GM12878 (cell line): Measurements from ENCODE around the gene TM7SF2. TPM values are rescaled to one million over a fixed set of nuclear protein-coding genes. Genes with fewer than 3 reads are reported as not detected.
A peak's percentile ranks its signal among the peaks of the same experiment; 100 is the strongest.

Experiments used
- BACH1 ChIP-seq: fragments of 450-650 bp; IDR thresholded peaks from 2 replicates; pipeline ENCODE4 v1.6.1; 2017; ENCODE audit warnings: mild to moderate bottlenecking, borderline replicate concordance
- BCL11A ChIP-seq: IDR thresholded peaks from 2 replicates; pipeline ENCODE4 v1.6.1; 2011; ENCODE audit warnings: low read depth, low read length
- BCLAF1 ChIP-seq: fragments of 450-650 bp; IDR thresholded peaks from 2 replicates; pipeline ENCODE4 v1.6.1; 2017; ENCODE audit warnings: antibody characterized with exemption, mild to moderate bottlenecking, moderate library complexity
- BHLHE40 ChIP-seq, 2 experiments: fragments of 450-650 bp in 1 of 2; IDR thresholded peaks; 2 replicates each; pipeline ENCODE4 v1.6.1; 2011 to 2017; ENCODE audit warnings: low read depth in 2 of 2, borderline replicate concordance in 1 of 2, improper control_type of control experiment in 1 of 2, low read length in 1 of 2, mild to moderate bottlenecking in 1 of 2
- CBX5 ChIP-seq: sonication (generic); IDR thresholded peaks from 2 replicates; pipeline ENCODE4 v1.6.1; 2016; ENCODE audit warnings: low read depth, moderate library complexity, mild to moderate bottlenecking, inconsistent platforms
- CHD2 ChIP-seq: IDR thresholded peaks from 2 replicates; pipeline ENCODE4 v1.6.1; 2011; ENCODE audit warnings: low read depth, low read length, improper control_type of control experiment, borderline replicate concordance
- HDAC2 ChIP-seq: fragments of 200-600 bp; sonication (generic); IDR thresholded peaks from 2 replicates; pipeline ENCODE4 v1.6.1; 2017
- MTA2 ChIP-seq: fragments of 450-650 bp; IDR thresholded peaks from 2 replicates; pipeline ENCODE4 v1.6.1; 2016; ENCODE audit warnings: low read depth, mild to moderate bottlenecking, moderate library complexity
- MYB ChIP-seq: fragments of 150-350 bp; IDR thresholded peaks from 2 replicates; pipeline ENCODE4 v1.6.1; 2014; ENCODE audit warnings: mild to moderate bottlenecking, low read depth, low read length, borderline replicate concordance
- MYC ChIP-seq: IDR thresholded peaks from 2 replicates; pipeline ENCODE4 v1.6.1; 2011; ENCODE audit warnings: mild to moderate bottlenecking, low read length, moderate library complexity, inconsistent platforms; ENCODE audit not compliant: insufficient read depth, insufficient replicate concordance, insufficient read length, severe bottlenecking
- NFXL1 ChIP-seq: fragments of 450-650 bp; IDR thresholded peaks from 2 replicates; pipeline ENCODE4 v1.6.1; 2017; ENCODE audit warnings: antibody characterized with exemption, mild to moderate bottlenecking, borderline replicate concordance
- NR2F1 ChIP-seq: fragments of 450-650 bp; conservative IDR thresholded peaks from 2 replicates; pipeline ENCODE4 v1.6.1; 2017; ENCODE audit warnings: mild to moderate bottlenecking
- PAX5 ChIP-seq: IDR thresholded peaks from 2 replicates; pipeline ENCODE4 v1.6.1; 2011; ENCODE audit warnings: low read depth, low read length, borderline replicate concordance
- PML ChIP-seq: IDR thresholded peaks from 2 replicates; pipeline ENCODE4 v1.6.1; 2012; ENCODE audit warnings: low read length, inconsistent platforms
- RCOR1 ChIP-seq: conservative IDR thresholded peaks from 2 replicates; pipeline ENCODE4 v1.6.1; 2012; ENCODE audit warnings: low read depth, low read length, improper control_type of control experiment
- SMAD1 ChIP-seq: fragments of 450-650 bp; IDR thresholded peaks from 2 replicates; pipeline ENCODE4 v1.6.1; 2018; ENCODE audit warnings: mild to moderate bottlenecking, low read depth; ENCODE audit not compliant: partially characterized antibody
- TCF12 ChIP-seq: IDR thresholded peaks from 2 replicates; pipeline ENCODE4 v1.6.1; 2011; ENCODE audit warnings: low read depth, mild to moderate bottlenecking, low read length
- USF2 ChIP-seq: IDR thresholded peaks from 2 replicates; pipeline ENCODE4 v1.6.1; 2011; ENCODE audit warnings: low read depth, low read length, improper control_type of control experiment, borderline replicate concordance
- WRNIP1 ChIP-seq: IDR thresholded peaks from 2 replicates; pipeline ENCODE4 v1.6.1; 2011; ENCODE audit warnings: low read depth, low read length, improper control_type of control experiment, borderline replicate concordance
- ZBTB33 ChIP-seq: fragments of 450-650 bp; IDR thresholded peaks from 2 replicates; pipeline ENCODE4 v1.6.1; 2017; ENCODE audit warnings: mild to moderate bottlenecking
- polyA plus RNA-seq, 11 experiments: library from polyadenylated mRNA; depleted of rRNA in 4 of 11; unstranded in 6 of 11; stranded (reverse) in 5 of 11; fragments of >200 nt; fragmentation: Nextera tagmentation in 4 of 11; fragmentation: Illumina TruSeq in 1 of 11; extraction: Ambion mirVana in 4 of 11; extraction: Trizol in 1 of 11; gene quantifications; 1 replicate in 1 of 11; 2 replicates in 10 of 11; pipeline versions ENCODE4 v1.2.1 to v1.2.3, GENCODE V29; 2011 to 2016; ENCODE audit warnings: inconsistent platforms in 2 of 11, missing spikeins in 2 of 11, low read depth in 1 of 11
- total RNA-seq, 4 experiments: library from RNA; depleted of rRNA in 3 of 4; stranded (reverse); fragments of >200 nt in 3 of 4; fragmentation: Illumina TruSeq in 1 of 4; extraction: Trizol in 1 of 4; gene quantifications; 2 replicates each; pipeline versions ENCODE4 v1.2.1 to v1.2.3, GENCODE V29; 2013 to 2021
- TF ChIP-seq, protein P1 (sequence below): fragments of 450-650 bp; formaldehyde crosslinking; IDR thresholded peaks from 2 replicates; pipeline ENCODE4 v1.4.0; 2020; ENCODE audit warnings: mild to moderate bottlenecking, moderate library complexity

Gene TM7SF2
- total and polyA plus RNA-seq, 10 of the 15 experiments (the other 5 are each of a cell fraction or from before 2014, with no cell fraction given): 0.52 to 57.7 (median 20.7) TPM

GRCh38 chr11:65132238-65132987, 20.7 kb downstream of the TM7SF2 start (continued):
- TF ChIP-seq BCLAF1 (no peak), CBX5 (no peak), USF2 (no peak), SMAD1 (no peak), BHLHE40 (IDR thresholded peaks at IDR 0.05; ENCODE audit: borderline replicate concordance in 1 of 2, low read depth in 2 of 2, low read length in 1 of 2) (no peak), CHD2 (no peak), BCL11A (no peak), HDAC2 (no peak), MYB (no peak), TCF12 (no peak), MTA2 (no peak), NR2F1 (0 out of 2 replicates have a peak, but pooled peaks have one; percentile 18), WRNIP1 (no peak), NFXL1 (no peak), MYC (no peak), PML (peak; percentile 47; the same call in 1 of the 2 replicates), RCOR1 (no peak), PAX5 (peak; percentile 56; the same call in 1 of the 2 replicates), BACH1 (no peak), ZBTB33 (no peak)
- TF ChIP-seq, protein P1, sequence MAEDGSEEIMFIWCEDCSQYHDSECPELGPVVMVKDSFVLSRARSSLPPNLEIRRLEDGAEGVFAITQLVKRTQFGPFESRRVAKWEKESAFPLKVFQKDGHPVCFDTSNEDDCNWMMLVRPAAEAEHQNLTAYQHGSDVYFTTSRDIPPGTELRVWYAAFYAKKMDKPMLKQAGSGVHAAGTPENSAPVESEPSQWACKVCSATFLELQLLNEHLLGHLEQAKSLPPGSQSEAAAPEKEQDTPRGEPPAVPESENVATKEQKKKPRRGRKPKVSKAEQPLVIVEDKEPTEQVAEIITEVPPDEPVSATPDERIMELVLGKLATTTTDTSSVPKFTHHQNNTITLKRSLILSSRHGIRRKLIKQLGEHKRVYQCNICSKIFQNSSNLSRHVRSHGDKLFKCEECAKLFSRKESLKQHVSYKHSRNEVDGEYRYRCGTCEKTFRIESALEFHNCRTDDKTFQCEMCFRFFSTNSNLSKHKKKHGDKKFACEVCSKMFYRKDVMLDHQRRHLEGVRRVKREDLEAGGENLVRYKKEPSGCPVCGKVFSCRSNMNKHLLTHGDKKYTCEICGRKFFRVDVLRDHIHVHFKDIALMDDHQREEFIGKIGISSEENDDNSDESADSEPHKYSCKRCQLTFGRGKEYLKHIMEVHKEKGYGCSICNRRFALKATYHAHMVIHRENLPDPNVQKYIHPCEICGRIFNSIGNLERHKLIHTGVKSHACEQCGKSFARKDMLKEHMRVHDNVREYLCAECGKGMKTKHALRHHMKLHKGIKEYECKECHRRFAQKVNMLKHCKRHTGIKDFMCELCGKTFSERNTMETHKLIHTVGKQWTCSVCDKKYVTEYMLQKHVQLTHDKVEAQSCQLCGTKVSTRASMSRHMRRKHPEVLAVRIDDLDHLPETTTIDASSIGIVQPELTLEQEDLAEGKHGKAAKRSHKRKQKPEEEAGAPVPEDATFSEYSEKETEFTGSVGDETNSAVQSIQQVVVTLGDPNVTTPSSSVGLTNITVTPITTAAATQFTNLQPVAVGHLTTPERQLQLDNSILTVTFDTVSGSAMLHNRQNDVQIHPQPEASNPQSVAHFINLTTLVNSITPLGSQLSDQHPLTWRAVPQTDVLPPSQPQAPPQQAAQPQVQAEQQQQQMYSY (CRISPR knock-in tag): no peak
